ENCODE measurements around the gene GNGT2.

GNGT2 gene

GRCh38 chr17:49230636-49231562 is 20.5 kb upstream of the GNGT2 start, which contains the start of gene PHOSPHO1:
Gene PHOSPHO1 (minus strand): TSS chr17:49230787. CDS start chr17:49226691, 4,096 bp downstream.
- peak within 1 kb of the TSS; percentile 37 to 48 (median 42) for H3K4me3 ChIP-seq
- peak within 1 kb of the TSS in 7 of 21 experiments; percentile 4 to 63 (median 14) for H3K27ac ChIP-seq

DNA sequence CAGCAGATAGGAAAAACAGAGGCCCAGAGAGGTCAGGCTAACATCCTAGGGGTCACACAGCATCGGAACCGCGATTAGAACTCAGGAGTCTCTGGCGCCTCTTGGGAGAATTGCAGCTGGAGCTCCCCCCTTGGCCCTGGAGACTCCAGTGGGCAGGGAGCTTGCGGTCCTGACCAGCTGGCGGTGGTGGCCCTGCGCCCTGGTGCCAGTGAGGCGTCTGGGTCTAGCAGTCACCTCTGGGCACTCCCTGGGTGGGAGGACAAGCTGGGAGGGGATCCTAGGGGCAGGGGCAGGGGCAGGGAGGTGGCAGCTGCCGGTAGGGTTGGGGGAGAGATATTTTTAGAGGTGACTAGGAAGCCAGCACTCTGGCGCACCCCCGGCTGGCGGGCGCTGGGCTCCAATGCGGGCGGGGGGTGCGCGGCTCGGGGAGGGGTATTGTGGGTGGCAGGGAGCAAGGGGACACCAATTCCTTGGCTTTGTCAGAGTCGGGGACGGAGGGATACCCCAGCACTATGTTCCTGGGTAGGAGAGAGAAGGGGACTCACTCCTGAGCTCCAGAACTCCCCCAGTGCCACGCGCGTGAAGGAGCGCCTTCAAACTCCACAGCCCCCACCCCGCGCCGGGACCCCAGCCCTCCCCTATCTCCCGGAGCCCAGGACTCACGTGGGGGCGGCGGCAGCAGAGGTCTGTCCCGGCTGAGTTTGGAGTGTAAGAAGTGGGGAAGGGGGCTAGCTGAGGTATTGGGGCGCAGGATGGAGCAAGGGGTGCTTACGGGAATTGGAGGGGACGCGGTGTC is 19.6 kb upstream of the GNGT2 start:
- Histone ChIP-seq H3K27ac (peak overlapping the region in 4 of 21 experiments; percentile 4 to 63 (median 8)), H3K4me3 (peak overlapping the region; percentile 37 to 48 (median 42))

DNA sequence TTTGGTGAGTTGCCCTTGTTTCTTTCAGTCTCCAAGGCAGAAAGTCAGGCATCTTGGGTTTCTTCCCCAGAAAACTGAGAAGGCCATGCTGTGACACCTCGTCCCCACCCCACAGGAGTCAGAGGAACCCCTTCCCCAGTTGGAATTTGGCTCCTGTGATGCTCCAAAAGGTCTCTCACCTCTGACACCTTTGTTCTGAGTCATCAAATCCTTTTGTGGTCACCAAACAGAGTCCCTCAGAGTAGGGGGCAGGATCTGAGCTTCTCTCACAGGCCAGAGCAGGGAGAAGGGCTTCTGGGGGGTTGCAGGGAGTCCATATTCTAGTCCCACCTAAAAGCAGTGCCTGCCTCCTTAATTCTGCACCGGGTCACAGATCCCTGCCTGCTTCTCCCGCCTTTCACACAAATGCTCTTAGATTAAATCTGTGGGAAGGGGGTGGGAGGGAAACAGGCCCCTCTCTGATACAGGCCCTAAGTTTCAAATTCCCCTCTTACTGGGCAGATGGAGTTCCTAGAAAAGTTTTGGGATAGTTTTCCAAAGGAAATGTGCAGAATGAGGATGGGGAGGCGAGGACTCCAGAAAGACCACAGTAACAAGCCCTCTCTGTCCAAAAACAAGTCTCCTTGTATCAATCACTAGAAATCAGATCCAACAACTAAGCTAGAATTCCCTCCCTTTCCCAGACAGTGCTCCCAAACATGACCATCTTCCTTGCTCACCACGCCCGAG is 18.9 kb upstream of the GNGT2 start:
- H3K4me3 ChIP-seq, result no peak overlapping the region
- no peak overlapping the region for H3K27ac ChIP-seq

DNA sequence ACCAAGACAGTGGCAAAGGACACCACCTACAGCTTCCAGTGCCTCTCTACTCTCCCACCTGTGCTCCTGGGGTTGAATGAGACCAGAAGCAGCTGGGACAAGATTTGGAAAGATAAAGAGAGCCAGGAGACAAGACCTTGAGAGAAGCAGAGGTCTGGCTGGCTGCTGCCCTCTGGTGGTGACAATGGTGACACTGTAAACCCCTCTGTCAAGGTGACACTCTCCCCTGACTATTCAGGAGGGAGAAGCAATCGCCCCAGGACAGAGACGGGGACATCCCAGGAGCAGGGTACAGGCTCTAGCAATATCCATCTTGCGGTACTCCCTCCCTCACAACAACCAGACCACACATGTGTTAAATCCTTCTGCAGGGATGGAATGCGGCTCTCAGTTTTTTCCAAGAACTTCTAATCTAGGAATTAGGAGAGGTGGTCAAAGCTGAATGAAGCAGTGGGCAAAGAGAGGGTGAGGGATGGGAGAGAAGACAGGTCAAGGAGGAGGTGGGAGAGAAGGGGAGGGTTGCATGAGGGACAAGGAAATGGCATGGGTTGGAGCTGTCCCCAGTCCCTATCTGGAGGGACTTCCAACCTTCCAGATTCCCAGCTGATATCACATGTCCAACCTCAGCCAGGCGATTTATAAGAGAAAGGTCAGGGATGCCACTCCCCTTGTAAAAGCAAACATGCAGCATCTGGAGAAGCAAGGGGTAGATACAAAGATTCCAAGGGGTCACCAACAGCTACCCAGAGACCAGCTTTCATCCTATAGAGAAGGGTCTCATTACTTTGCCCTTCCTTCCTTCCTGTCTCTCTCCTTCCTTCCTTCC is 17.3 kb upstream of the GNGT2 start:
- Histone ChIP-seq H3K27ac (no peak overlapping the region), H3K4me3 (no peak overlapping the region)

- Histone ChIP-seq H3K27ac (no peak overlapping the region), H3K4me3 (no peak overlapping the region)
Observed at GRCh38 chr17:49226771-49227435, 16.5 kb upstream of the GNGT2 start.

GRCh38 chr17:49225554-49226236 is 15.3 kb upstream of the GNGT2 start:
- Histone ChIP-seq H3K27ac (no peak overlapping the region), H3K4me3 (no peak overlapping the region)

DNA sequence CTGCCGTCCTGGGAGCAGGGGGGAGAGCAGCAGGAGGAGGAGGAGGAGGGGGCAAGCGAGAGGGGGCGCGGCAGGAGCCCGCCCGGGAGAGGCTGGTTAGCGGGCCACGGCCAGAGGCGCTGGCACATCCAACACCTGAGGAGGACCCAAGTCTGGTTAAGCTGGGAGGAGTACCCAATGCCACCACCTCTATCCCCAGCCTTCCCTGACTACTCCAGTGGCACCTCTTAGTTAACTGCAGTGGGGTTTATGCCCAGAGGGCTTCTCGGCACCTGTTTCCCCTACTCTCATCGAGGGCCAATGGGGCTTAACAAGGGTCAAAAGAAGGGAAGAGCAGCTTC is 14.6 kb upstream of the GNGT2 start:
- Histone ChIP-seq H3K27ac (peak overlapping the region in 1 of 21 experiments; percentile 6), H3K4me3 (peak overlapping the region in 1 of 7 experiments; percentile 17)

DNA sequence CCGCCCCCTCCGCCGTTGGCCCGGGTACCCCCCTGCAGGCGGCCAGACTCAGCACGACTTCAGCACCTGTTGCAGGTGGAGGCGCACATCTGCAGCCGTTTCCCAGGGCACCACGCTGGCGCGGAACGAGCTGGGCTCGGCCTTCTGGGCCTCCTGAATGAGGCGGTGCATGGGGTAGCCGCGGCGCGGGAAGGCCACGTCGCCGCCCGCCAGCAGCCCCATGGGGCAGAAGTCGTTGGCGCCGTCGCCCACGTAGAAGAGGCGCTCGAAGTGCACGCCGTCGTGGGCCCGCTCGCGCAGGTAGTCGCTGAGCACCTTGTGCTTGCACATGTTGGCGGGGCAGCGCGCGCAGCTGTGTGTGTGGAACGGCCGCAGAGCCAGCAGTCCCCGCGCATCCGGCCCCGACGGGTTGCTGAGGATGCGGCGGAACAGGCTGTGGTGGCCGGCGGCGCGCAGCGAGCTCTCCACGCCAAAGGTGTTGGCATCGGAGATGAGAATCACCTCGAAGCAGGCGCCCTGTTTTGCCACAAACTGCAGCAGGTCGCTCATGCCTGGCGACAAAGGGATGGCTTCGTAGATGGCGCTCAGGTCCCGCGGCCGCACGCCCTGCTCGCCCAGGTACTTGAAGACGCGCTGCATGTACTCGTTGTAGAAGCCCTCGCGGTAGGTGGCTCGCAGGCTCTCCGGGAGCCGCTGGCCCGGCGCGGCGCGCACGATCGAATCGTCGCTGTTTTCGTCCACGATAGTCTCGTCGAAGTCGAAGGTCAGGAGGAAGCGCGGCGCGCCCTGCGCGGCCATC is 14.0 kb upstream of the GNGT2 start:
- Histone ChIP-seq H3K27ac (peak overlapping the region in 3 of 21 experiments; percentile 1 to 6 (median 3)), H3K4me3 (peak overlapping the region in 5 of 7 experiments; percentile 3 to 17 (median 11))

DNA sequence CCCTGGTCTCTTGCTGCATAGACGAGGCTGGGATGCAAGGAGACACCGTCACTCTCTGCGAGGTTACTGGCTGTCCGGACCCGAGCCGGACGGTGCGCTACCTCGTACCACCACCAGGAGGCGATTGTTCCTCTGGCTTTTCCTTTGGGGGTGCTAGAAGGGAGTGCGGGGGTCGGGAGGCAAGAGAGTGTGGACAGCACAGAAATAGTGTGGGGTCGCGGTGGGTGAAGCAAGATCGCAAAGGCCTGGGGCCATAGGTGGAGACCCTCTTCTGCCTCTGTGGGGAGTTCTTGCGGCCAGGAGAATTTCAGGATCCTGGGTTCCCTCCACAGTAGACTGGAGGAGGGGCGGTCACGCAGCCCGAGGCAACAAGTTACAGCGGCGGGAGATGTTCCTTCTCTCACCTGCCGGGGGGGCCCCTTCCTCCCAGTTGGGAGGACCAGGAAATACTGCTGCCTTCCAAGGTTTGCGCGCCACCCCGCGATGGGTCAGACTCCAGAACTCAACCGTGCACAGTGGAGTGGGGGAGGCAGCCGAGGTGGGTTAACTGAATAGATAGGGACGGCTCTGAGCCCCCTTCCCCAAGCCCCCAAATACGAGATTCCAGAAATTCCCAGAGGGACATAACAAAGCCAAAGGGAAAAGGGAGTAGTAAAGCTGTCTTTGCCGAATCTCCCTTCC is 13.3 kb upstream of the GNGT2 start:
- peak overlapping the region in 1 of 21 experiments; percentile 1 for H3K27ac ChIP-seq
- peak overlapping the region in 4 of 7 experiments; percentile 4 to 17 (median 12) for H3K4me3 ChIP-seq

- H3K4me3 ChIP-seq, result no peak overlapping the region
Observed at GRCh38 chr17:49223168-49223516, 12.8 kb upstream of the GNGT2 start.

DNA sequence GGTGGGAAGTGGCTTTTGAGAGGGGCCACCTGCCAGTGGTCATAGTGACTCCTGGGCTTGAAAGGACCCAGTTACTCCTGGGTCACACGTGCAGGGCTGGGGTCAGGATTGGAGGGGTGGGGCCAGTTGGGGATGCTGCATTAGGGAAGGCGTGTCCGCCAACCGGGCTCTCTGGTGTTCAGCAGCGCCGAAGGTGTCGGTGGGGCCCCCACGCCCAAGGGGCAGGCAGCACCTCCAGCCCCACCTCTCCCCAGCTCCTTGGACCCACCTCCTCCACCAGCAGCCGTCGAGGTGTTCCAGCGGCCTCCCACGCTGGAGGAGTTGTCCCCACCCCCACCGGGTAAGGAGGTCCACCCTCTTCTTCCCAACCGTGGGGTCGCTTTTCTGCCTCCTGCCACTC is 9.6 kb upstream of the GNGT2 start:
- Histone ChIP-seq H3K4me3 (no peak overlapping the region), H3K27ac (peak overlapping the region in 12 of 21 experiments; percentile 39 to 90 (median 76))

More at GRCh38 chr17:49223168-49223516, 12.8 kb upstream of the GNGT2 start:
- H3K27ac ChIP-seq, result no peak overlapping the region

- H3K4me3 ChIP-seq, result no peak overlapping the region
- peak overlapping the region in 13 of 21 experiments; percentile 39 to 90 (median 73) for H3K27ac ChIP-seq
Observed at GRCh38 chr17:49218941-49219913, 8.9 kb upstream of the GNGT2 start.

DNA sequence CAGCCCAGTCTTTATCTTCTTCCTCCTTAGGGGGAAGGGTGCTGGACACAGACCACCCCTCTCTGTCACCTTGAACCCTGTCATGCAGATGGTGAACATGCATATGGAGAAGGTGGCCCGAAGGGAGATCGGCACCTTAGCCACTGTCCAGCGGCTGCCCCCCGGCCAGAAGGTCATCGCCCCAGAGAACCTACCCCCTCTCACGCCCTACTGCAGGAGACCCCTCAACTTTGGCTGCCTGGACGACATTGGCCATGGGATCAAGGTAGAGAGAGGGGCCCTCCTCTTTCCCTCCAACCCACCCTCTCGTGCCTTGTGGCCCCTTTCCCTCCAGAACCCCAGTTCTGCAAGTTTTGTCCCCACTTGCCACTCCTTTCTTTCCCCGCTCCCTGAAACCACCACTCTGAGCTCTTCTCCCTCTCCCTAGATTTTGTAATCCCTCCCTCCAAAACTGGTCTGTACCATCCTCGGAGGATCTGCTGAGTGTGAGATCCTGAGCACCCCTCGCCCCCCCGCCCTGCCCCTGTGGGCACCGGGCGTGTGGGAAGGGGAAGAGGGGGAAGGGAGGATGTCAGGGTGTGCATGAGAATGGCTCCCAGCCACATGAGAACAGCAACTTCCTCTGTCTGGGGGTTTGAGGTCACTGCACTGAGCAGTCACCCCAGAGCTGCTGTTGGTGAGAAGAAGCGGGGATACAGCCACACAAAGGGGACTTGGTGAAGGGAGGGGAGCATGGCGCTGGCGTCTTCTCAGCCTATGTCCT is 7.5 kb upstream of the GNGT2 start:
- Histone ChIP-seq H3K4me3 (no peak overlapping the region), H3K27ac (peak overlapping the region in 15 of 21 experiments; percentile 3 to 90 (median 68))

DNA sequence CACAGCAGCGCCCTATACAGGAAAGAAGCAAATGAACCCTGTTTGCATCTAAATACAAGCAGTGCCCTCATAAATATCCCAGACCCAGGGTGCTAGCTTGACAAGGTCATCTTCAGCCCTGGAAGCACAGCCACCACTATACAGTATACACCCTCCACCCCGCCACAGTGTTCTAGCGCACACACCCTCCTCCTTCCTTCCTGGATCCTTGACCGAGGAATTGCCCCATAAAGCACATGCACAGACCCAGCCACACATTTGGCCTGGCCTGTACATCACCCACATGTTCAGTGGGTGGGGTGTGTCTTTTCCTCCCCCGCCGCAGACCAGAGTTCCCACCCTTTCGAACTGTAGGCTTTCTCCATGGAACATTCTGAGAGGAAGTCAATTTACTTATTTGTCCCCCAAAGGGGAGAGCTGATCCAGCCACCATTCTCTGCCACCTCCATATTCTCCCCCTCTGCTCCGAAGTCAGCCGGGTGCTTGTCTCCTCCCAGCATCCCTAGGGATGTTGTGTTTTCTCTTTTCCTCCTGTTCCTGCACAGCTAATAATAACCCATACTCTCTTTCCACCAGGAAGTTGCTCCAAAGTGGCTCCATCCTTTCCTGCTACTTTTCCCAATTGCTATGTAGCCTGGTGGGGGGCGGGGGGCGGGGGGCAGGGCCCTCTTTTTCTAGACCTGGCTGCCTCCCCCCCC is 6.7 kb upstream of the GNGT2 start:
- Histone ChIP-seq H3K4me3 (no peak overlapping the region), H3K27ac (peak overlapping the region in 14 of 21 experiments; percentile 3 to 90 (median 62))
